GM18868 (cell line): ENCODE measurements around the gene KRTAP10-5.
"Not testable (repeated sequence)": the region's sequence is repeated elsewhere in the genome, so short reads cannot be mapped to it uniquely, and the experiment has no call there.

ENCODE experiments used
- ATAC-seq: cut with Tn5 transposase; IDR thresholded peaks from one replicate; pipeline ENCODE4 v1.9.1; 2021; ENCODE audit warnings: mild to moderate bottlenecking, moderate library complexity; ENCODE audit not compliant: unreplicated experiment

Gene KRTAP10-5

DNA sequence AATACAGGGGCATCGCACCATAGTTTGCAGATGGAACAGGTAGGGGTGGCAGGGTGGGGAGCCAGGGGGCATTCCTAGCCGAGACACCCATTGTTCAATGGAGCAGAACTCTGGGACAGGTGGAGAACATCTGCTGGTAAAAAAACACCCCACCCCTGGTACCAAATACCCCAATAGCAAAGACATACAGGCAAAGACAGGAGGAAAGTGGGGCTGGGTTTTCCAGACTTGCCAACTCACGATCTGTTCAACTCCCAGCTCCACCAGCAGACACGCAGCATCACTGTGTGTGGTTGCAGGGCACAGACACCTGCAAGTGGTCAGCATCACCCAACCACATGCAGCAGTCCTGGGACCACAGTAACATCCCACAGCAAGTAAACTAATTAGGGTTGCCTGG lies 31.1 kb upstream of the KRTAP10-5 start:
- ATAC-seq = no peak

DNA sequence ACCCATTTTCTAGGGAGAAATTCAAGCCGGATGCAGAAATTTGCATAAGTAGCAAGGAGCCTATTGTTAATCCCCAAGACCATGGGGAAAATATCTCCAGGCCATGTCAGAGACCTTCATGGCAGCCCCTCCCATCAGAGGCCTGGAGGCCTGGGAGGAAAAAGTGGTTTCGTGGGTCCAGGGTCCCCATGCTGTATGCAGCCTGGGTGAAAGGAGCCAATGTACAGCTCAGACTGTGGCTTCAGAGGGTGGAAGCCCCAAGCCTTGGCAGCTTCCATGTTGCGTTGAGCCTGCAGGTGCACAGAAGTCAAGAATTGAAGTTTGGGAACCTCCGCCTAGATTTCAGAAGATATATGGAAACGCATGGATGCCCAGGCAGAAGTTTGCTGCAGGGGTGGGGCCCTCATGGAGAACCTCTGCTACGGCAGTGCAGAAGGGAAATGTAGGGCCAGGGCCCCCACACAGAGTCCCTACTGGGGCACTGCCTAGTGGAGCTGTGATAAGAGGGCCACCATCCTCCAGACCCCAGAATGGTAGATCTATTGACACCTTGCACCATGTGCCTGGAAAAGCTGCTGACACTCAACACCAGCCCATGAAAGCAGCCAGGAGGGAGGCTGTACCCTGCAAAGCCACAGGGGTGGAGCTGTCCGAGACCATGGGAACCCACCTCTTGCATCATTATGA lies 29.9 kb upstream of the KRTAP10-5 start:
- ATAC-seq = not testable (repeated sequence)

DNA sequence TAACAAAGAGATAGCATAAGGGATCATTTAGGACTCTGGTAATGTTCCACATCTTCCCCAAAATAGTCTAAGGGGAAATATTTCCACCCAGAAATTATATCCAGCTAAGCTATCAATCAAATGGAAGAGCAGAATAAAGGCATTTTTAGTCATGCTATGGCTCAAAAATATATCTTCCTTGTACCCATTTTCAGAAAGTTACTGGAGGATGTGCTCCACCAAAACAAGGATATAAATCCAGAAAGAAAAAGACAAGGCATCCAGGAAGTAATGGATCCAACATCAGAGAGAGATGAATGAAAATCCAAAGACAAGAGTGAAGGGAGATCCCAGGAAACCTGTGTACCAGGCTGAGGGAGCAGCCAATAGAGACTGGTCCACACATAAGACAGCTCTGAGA lies 28.8 kb upstream of the KRTAP10-5 start:
- no peak for ATAC-seq

DNA sequence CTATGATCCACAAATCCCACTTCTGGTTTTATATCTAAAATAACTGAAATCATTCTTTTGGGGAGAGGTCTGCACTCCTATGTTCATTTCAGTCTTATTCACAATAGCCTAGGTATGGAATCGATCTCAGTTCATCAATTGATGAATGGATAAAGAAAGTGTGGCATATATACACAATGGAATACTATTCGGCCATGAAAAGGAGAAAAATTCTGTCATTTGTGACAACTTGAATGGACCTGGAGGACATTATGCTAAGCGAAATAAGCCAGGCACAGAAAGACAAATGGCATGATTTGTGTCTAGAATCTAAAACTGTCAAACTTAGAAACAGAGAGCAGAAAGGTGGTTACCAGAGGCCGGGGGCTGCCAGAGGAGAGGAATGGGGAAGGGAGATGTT lies 26.1 kb upstream of the KRTAP10-5 start:
- ATAC-seq = no peak

DNA sequence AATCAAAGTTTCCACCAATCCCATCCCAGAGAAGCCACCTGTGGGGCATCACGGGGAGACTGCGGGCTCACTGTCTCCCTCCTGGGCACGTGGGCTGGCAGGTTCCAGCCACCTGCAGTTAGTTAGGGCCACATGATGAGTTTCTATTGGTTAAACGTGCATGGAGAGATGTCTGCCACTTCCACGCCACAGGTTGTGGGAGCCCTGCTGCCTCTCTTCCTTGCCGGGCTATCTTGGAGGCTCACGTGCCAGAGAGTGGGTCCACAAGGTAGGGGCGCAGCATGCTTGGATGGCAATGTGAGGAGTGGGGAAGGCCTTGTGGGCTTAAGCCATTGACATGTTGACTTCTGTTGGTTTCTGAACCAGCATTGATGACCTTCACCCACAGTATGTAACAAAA lies 23.5 kb upstream of the KRTAP10-5 start:
- ATAC-seq = no peak

DNA sequence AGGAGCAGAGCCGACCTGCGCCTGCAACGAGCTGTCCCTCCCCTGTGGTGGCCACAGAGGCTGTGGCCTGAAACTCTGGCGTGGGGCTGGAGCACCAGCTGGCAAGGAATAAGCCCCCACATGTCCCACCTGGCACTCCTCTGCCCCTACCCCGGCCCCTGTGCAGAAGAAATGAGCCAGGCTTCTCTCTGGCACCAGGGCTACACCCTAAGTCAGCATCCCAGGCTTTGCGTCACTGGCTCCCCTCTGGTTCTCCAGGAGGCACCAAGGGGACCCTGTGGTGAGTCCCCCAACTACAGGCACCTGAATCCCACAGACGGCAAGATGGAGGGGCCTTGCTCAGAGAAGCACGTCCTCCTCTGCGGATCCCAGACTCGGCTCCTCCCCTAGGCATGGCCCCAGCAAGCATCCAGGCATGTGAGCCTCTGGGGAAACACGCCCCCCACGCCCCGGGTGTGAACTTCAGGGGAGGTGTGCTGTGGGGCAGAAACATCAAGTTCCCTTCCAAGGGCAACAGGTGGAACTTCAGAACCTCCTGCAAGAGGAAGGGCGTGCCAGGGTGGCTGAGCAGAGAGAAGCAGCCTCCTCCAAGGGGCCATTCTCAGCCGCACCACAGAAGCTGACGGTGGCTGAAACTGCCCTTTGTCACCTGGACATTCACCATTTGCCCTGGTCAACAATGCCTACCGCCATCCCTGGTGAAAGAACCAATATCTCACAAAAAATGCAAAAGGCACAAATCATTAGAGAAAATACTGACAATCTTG lies 22.9 kb upstream of the KRTAP10-5 start:
- no peak for ATAC-seq

DNA sequence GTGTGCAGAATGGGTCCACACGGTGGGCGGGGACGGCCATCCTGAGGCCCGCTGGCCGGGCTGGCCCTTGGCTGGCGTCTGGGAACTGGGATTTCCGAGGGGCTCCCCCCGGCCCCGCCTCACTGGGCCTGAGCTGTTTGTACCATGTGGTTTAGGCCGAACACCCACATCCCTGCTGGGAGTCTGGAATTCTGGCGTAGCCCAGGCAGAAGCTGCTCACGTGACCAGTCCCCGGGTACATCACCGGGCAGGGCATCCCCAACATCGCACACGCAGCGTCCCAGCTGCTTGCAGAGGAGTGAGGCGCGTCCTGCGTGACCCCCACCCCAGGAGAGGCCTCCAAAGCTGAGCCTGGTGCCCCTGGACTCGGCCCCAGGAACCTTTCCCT lies 22.1 kb upstream of the KRTAP10-5 start:
- no peak for ATAC-seq

DNA sequence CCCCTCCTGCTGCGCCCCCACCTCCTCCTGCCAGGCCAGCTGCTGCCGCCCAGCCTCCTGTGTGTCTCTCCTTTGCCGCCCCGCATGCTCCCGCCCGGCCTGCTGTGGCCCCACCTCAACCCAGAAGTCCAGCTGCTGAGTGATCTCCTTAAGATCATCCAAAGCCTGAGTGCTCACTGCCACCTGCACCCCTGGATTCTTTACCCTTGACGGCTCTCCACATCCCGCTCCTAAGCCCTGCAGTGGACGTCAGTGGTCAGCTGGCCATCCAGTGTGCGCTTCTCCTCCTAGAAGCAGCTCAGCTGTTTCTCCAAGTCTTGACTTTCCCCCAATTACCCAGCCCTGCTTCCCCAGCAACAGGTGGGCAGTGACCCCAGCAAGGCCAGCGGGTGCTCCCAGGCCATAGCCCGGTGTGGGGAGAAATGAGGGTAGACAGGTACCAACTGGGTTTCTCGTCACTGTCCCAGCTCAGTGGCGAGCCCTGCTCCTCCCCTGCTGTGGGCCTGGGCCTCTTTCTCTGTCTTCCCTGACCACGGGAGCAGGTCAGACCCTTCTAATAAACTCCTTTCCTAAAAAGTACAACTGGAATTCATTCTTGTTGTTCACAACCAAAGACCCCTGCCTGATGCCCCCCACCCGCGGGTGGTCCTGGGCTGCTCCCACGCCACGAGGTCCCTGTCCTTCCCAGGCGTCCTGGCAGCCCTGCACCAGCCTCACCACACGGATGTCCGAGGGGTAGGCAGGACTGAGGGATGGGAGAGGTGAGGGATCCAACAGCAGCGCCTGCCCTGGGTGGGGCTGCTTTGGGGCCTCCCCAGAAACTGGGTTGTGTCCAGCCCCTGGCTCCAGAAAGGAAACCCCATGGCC lies 21.4 kb upstream of the KRTAP10-5 start:
- ATAC-seq = no peak

DNA sequence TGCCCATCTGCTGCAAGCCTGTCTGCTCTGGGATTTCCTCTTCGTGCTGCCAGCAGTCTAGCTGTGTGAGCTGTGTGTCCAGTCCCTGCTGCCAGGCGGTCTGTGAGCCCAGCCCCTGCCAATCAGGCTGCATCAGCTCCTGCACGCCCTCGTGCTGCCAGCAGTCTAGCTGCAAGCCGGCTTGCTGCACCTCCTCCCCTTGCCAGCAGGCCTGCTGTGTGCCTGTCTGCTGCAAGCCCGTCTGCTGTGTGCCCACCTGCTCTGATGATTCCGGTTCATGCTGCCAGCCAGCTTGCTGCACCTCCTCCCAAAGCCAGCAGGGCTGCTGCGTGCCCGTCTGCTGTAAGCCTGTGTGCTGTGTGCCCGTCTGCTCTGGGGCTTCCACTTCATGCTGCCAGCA lies 20.7 kb upstream of the KRTAP10-5 start:
- not testable (repeated sequence) for ATAC-seq

DNA sequence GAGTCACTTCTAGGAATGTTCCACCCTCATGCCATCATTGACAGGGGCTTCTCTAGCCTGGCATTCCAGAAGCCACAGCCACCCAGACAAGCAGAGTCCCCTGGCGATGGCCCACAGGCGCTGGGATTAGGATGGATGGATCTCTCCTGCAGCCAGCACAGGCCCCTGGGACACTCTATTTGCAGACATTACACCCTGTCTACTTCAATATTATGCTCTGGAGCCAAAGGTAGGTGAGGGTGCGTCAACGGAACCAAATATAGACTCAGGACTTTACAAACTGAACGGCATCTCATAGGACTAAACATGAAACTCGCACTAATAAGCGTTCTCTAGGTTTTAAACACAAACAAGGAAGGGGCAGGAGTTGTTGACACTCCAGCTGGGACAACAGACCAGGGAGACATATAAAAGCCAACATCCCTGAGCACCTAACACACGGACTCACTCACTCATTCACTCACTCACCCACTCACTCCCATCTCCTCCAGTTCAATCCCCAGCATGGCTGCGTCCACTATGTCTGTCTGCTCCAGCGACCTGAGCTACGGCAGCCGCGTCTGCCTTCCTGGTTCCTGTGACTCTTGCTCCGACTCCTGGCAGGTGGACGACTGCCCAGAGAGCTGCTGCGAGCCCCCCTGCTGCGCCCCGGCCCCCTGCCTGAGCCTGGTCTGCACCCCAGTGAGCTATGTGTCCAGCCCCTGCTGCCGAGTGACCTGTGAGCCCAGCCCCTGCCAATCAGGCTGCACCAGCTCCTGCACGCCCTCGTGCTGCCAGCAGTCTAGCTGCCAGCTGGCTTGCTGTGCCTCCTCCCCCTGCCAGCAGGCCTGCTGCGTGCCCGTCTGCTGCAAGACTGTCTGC lies 19.9 kb upstream of the KRTAP10-5 start, which contains the start of gene KRTAP10-7:
Gene KRTAP10-7, plus strand, starts transcription at position 480 of the 861 bp plus-strand sequence. Its CDS starts 25 bp downstream, at position 505.
- not testable (repeated sequence) for ATAC-seq

DNA sequence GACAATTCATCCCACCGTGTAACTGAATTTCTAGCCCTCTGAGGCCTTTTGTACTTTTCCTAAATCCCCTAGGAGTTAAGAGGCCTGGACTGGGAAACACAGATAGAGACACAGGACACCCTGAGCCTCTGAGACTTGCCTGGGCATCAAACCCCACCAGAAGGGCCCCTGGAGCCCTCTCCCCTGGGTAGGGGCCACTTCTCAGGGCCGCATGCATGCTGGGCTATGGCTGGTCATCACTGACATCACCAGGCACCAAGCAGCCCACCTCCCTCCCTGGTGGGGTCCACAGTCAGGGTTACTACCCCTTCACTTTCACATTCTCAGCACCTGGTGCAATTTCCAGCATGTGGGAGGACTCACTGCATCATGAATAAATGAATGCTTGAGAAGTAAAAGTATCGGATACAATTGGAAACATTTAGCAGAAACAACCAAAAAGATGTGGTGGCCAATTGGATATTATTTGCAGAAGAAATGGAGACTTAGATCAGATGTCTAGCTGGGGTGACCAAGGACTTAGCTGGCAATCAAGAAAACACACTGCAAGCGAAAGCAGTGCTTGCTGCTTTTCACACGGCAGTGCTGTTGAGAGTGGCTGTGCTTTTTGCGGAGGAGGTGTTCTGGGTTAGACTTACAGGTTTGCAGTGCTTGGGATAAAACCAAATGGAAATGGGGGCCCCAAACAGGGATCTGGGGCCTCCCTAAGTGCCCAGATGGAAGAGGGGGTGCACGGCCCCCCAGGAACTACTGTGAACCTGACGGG lies 19.0 kb upstream of the KRTAP10-5 start:
- no peak for ATAC-seq

DNA sequence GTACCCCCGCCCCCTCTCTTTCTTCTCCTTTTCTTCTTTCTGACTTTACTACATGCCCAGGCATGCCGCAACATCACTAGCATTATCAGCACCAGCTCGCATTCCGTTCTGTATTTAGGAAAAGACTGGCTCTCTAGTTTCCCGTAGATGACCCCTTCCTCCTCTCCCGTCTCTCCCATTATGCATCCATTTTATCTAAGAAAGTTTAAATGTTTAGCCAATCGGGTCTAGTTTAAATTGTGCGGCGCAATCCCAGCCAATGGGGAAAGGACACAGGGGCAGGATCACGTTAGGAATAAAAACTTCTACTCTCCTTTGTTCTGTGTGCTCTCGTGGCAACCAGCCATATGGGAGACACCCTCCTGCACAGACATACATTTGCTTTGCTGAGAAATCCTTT lies 17.7 kb upstream of the KRTAP10-5 start:
- ATAC-seq = no peak

DNA sequence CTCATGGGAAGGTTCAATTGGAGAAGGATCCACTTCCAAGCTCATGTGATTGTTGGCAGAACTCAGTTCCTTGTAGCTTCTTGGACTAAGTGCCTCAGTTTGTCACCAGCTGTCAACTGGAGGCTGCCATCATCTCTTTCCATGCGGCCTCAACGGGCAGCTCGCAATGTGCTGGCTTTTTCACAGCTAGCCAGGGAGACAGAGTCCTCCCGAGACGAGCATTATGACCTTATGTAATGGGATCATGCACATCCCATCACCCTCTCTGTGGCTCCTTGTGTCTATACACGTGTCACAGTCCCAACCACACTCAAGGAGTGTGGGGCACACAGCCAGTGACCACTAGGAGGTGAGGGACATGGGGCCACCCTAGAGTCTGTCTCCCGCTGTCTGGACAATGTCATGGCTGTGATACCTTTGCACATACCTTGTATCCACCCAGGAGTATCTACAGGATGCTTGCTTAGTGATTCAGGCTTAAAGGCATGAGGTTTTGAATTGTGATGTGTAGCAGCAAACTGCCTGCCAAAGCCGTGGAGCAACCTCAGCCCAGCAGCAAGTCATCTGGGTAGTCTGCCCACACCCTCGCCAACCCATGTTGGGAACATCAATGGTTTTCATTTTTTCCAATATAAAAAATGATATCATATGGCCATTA lies 15.8 kb upstream of the KRTAP10-5 start:
- no peak for ATAC-seq

DNA sequence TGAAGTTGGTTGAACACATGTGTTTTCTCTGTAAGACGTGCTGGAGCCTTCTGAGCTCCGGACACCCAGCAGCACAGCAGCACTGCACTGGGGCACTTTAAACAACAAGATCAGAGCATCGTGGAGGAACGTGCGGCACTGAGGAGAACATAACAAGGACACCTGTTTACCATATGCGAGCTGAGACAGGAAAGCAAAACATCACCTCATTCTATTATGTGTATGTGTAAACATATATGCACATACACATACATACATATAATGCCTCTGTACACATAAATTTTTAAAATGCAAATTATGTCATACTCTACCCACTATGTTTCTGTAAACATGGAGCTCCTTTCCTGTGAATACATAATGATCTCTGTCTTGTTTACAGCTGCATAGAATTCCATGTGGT lies 15.1 kb upstream of the KRTAP10-5 start:
- no peak for ATAC-seq

DNA sequence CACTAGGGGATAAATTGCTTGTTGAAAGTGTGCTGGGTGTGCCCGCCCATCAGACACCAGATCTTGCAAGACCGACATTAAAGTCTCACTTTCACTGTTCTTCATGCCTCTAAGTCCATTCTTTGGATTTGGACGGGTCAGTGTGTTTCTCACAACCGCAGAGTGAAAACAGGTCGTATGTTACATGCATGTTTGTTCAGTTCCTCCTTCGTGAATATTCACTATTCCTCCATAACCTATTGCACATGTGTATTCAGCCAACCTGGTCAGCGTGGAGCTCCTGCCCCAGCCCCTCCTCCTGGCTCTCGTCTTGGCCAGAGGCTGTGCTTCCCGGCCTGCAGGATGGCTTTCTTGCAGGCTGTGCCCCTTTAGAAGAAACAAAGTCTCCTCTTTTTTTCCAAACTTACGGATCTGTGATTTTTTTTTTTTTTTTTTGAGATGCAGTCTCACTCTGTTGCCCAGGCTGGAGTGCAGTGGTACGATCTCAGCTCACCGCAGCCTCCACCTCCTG lies 14.1 kb upstream of the KRTAP10-5 start:
- ATAC-seq = no peak

DNA sequence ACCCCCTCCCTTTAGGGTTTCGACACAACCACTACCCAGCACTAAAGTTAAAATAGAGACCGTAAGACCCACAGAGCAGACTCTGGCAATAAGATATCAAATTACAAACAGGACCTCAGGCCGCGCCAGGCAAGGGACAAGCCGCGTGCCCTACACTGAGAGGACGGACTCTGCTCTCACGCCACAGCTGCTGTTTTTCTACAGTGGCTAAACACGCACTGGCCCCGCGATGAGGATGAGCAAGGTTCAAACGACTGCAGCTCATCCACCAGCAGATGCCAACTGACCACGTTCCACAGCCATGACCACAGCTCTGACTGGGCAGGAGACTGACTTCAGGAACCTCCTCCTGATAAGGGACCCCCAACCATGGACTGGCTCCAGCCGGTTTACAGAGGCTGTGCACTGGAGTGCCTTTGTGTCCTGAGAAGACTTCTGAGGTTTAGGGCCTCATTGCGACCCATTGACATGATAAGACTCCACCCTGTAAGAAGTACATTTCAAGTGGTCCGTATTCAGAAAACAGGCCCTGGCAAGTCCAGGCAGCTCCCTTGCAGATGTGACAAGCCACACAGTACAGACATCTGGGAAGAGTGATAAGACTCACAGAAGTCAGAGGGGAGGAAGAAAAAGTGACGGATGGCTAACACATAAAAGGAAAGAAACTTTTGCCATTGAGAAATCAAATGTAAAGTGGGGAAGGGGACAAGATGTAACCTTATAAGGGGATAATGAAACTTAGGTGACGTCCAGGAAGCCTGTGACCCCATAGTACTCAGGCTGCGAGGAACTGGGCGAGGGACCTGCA lies 13.4 kb upstream of the KRTAP10-5 start:
- ATAC-seq = no peak

DNA sequence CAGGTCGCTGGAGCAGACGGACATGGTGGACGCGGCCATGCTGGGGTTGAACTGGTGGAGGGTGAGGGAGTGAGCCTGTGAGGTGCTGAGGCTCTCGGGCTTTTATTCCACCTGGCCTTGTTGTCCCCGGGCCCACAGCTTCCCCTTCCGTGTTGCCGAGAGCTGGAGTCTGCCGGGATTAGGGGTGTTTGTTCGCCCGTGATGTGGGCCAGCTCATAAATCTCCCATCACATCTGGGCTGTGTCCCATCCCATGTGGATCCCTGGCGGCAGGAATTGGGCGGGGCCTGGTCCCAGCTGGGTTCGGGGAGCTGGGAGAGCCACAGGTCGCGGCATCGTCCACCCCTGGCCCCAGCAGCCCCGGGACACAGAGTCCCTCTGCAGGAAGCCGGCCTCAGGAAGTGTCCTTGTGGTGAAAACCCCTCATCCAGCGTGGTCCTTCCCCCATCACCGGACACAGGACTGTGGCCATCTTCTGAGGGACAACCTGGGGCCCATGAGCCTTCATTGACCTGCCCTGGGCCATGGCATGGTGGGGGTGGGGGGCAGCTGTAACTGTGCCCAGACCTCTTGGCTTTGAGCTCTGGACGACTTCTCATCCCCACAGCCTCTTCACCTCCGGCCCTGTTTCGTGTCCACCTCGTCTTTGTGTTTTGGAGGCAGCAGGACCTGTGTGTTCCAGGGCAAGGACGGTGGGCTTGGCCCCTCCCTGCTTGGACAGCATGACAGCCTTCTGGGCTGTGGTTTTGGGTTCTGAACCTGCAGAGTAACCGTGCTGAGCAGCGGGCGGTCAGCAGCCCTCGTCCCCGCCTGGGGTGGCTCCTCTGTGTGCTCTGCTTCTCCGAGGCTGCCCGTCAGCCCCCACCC lies 12.3 kb upstream of the KRTAP10-5 start, which contains the start of gene KRTAP10-6:
Gene KRTAP10-6, minus strand, starts transcription at position 60 of the 866 bp plus-strand sequence. Its CDS starts 21 bp downstream, at position 39.
- ATAC-seq = no peak
